GM18511 (cell line): ENCODE measurements around the gene SMCO2.

Source experiments
- ATAC-seq: cut with Tn5 transposase; IDR thresholded peaks from one replicate; pipeline ENCODE4 v1.9.1; 2021; ENCODE audit warnings: mild to moderate bottlenecking, moderate library complexity; ENCODE audit not compliant: unreplicated experiment

The SMCO2 gene

DNA sequence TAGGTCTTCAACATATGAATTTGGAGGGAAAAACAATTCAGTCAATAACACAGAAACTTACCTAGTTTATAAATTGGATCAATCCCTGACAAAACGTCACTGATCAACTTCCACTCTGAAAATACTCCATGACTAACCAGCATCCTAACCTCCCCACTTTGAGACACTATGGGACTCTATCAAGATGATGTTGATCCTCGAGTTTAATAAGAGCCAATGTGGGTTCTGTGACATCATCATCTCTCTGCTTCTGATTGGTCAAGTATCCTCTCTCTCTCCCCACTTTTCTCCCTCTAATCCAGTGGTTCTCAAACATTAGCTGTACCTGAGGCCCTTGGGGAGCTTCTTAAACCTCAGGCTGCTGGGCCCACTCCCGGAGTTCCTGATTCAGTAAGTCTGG, at the start of gene SMCO2:
SMCO2 (plus strand) TSS at position 301 of the 400 bp plus-strand sequence. CDS start 23,896 bp downstream, outside the sequence.
- no peak for ATAC-seq

DNA sequence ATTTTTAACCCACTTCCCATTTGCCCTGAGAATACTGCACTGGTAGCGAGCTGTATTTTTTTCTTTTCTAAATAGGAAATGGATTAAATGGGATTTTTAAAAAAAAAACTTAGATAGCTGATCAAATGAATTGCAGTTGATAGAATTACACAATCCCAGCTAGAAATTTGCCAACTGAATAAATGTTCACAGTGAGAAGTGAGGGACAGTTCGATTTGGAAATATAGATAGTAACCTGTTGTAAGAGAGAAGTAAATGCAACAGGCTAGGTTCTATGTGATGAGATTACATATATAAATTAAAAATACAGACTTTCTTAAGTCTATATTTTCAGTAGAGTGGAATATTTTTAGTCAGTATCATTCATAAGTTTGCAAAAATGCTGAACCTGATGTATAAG, 48.1 kb upstream of the SMCO2 start:
- no peak for ATAC-seq

DNA sequence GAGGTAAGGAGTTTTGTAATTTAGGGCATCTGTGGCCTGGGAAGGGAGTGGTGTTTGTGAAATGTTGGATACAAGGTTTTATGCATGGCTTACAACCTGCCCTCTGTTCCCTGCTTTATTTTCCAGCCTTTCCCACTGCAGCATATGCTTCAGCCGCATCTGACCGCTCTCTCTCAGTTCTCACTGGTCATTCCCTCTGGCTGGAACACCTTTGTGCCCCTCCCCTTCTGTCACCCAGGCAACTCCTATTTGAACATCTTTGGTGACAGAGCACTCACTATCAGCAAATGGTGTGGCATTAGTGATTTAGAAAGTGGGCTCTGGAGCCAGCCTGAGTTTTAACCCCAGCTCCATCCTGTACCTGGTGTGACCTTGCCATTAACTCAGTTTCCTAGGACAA, 47.5 kb upstream of the SMCO2 start:
- no peak for ATAC-seq

DNA sequence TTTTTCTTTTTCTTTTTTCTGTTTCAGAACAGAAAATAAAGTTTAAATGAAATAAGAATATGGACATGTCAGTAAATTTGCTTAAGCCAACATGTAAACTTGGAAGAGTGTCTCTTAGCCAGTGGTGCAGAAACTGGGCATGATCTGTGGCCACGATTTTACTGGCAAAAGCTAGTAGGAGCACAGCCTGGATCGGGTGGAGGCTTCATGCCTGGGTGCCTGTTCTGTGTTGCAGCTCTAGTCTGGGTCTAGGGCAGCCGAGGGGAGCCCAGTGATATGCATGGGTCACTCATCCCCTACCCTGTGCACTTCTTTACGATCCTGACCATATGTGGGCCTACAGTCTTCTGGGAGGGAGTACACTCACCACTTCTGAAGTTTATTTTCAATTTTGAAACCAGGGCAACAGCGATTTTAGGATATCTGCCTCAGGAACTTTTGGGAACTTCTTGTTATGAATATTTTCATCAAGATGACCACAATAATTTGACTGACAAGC, 45.6 kb upstream of the SMCO2 start:
- no peak for ATAC-seq

DNA sequence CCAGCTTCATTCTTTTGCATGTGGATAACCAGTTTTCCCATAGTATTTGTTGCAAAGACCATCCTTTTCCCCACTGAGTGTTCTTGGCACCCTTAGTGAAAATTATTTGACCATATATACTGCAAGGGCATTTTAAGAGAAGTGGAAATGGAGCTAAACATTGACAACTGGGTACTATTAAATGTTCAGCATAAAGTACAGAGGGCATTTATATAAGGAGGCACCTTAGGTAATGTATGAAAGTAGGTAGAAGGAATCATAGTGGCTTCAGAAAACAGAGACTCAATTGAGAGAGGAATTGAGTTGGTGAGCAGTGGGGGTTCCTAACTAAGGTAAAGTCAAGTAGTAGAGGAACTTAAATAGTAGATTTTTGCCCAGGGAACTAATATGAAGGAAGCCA, 34.5 kb upstream of the SMCO2 start:
- ATAC-seq: no peak

DNA sequence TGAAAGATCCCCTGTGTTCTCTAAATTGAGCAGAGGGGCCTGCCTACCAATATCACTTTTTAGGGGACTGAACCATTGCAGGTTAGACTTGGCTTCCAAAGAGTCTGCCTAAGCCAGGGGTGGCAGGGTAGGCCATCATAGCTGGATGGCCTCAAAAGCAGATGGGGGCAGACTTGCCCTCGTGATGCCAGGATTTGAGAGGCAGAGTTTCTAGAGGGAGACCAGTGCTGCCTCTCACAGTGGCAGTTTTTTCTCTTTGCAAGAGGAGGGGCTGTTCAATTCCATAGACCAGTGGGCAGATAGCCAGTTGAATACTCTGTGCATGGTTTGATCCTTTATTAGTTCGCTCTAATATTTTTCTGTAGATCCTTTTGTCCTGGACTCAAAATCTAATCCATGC, 23.8 kb upstream of the SMCO2 start:
- no peak for ATAC-seq

DNA sequence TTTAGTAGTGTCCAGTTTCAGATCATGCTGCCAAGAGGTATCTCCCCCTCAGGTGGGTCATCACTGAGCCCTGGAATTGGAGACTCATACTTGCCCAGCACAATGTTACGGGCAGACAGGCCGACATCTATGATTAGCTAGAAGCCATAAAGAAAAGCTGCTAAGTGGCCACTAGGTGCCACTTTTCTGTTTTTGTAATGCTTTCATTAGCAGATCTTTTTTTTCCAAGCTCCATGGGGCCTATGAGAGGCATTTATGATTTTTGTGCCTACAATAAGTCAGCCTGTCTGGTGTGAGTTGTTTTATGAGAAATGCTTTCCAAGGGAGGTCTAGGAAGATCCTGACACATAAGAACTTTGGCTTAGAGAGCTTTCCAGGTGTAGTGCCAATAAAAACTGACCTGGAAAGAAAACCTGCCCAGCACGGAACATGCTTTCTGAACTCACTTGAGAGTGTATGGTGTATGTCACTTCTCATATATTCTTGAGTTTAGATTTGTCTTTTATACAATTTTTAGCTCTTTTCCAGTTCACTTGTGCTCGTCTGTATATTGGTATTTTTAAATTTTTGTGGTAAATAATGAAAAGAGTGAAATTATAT, 21.8 kb upstream of the SMCO2 start:
- ATAC-seq: no peak

DNA sequence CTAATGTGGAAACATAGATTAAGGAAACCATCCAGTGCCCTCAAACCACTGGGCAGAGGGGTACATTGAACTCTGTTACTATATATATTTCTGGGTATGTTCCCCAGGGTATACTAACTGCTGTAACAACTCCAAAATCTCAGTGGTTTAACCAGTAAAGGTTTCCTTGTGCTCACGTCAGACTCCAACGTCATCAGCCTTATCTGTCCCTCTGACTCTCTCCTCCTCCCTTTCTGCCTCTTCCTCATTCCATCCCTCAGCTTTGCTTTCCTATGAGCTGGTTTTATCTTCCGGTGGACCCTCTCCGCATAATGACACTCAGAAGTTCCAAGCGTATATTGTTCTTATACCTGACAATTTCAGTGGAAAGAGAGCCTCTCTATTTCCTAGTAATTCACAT, 21.2 kb upstream of the SMCO2 start:
- ATAC-seq: no peak

DNA sequence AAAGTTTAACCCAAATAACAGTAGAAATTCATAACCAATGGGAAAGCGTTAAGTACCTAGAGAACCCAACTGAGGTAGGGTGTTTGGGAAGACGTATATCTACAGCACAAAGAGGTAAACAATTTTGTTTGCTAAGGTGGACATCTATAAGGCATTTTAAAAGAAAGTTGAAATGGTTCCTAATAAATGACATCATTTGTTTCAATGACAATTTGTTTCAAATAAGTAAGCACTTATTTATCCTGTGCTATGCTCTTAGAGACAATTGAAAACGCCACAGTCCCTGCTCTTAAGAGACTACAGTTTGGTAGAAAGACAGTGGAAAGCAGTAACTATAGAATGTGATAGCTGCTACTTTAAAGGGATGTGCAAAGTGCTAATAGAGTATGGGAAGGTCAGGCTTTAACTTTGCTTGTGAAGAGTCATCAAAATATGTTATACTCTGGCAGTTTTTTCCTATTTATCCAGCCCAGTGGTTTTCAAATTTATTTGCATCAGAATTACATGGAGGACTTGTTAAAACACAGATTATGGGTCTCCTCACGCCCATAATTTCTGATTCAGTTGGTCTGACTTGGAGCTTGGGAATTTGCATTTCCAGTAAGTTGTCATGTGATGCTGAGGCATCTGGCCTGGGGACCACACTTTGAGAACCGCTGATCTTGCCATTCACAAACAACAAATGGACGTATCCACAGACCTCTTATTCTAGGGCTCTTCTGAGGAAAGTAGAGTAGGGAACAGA, 19.6 kb upstream of the SMCO2 start:
- no peak for ATAC-seq

DNA sequence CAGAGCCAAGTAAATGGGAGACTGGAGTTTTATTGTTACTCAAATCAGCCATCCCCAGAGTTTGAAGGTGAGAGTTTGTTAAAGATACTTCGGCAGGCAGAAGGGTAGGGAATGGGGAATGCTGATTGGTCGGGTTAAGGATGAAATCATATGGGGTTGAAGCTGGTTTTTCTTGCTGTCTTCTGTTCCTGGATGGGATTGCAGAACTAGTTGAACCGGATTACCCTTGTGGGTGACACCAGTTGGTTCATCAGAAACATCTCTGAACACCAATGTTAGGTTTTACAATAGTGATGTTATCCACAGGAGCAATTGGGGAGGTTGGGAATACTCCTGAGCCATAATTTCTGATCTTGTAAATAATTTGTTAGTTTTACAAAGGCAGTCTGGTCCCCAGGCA, 18.7 kb upstream of the SMCO2 start:
- ATAC-seq: no peak

DNA sequence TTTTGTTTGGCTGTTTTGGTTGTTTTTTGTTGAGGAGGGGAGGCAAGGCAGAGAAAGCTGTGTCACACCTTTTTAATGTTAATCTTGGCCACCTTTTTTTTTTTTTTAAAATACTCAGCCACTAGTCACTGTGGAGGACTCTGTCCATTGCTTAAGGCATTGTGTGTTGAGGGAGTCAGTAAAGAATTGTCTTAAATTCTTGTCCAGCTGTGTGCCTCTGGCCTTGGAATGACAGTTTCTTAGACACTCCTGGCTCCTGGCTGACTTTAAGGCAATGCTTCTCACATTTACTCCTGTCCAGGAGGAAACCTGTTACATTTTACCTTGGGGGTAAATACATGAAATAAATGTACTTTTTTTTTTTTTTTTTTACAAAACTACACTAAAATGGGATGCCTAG, 18.1 kb upstream of the SMCO2 start:
- no peak for ATAC-seq

DNA sequence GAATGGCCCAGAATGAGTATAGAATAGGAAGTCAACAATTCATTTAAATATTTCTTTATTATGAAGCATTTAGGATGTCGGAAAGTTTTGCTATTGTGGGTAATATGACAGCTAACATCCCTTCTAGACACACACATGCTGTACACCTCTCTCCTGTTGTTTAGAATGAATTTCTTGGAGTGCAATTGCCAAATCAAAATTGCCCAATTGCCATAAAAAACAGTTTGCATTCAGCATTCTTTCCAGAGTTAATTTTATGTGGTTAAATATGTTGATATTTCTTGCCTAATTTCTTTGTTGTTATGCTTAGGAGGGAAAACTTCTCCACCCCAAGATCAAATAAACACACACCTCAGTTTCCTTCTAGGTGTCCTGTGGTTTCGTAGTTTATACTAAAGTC, 16.9 kb upstream of the SMCO2 start:
- no peak for ATAC-seq

DNA sequence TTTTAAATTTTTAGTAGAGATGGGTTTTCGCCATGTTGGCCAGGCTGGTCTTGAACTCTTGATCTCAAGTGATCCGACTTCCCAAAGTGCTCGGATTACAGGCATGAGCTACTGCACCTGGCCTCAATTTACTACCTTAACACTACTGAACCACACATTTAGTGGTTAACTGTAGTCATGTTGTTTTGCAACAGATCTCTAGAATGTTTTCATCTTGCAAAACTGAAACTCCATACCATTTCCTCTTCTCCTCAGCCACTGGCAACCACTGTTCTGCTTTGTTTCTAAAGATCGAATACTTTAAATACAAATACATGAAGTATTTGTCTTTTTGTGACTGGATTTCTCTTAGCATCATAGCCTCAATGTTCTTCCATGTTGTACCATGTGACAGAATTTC, 15.4 kb upstream of the SMCO2 start:
- no peak for ATAC-seq

DNA sequence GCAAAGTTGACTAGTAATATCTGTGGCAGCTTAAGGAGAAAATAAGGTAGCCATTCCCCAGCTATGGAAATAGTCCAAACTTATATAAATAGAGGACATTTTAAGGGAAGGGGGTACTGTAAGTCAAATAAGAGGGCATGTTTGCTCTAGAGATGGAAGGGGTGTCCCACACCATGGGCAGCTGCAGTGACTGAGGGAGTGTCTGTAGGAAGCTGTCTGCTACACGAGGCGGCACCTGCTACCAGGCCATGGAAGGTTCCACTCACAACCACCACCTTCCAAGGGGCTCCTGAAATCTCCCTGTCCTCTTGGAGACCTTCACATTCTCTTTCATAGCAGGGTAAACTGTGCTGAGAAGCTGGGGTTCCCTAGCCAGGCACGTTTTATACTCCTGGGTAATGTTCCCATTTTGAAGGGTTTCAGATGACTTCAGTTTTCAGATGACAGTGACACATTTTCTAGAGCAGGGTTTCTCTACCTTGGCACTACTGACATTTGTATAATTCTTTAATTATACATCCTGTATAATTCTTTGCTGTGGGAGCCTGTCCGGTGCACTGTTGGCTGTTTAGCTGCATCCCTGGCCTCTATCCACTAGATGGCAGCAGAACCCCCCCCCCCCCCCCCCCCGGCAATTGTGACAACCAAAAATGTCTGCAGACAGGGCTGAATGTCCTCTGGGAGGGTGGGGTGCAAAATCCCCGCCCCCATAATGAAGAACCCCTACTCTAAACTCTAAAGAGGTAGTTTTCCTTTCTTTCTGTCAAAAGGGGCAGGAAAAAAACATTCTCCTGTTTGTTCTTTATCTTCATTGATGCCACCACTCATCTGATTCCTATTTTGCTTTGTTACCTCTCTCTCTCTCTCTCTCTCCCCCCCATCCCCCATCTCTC, 11.6 kb upstream of the SMCO2 start:
- no peak for ATAC-seq

DNA sequence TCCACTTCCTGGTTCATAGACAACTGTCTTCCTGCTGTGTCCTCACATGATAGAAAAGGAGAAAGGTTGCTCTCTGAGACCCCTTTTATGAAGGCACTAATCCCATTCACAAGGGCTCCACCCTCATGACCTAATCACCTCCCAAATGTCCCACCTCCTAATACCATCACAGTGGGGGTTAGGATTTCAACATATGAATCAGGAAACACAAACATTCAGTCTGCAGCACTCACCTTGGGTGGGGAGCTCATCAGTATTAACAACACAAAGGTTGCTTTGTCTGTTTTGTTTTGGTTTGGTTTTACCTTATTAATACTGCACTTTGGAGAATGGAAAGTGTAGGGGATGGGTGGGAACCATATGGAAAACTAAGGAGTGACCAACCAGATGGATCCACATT, 10.5 kb upstream of the SMCO2 start:
- no peak for ATAC-seq

DNA sequence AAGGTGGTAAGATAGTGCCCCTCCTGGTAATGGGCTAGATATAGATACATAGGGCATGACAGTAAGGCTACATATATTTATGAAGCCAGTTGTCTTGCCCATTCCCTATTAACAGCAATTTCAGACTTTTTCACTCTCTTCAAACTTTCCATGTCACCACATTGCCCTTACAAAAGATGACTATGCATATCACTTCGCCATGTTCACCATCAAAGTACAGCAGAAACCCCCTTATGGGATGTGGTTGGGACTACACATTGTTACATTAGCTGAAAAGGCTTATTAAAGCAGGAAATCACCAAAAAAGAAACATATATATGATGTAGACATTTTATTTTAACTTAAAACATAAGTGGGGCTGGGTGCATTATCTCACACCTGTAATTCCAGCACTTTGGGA, 9.8 kb upstream of the SMCO2 start:
- ATAC-seq: no peak

DNA sequence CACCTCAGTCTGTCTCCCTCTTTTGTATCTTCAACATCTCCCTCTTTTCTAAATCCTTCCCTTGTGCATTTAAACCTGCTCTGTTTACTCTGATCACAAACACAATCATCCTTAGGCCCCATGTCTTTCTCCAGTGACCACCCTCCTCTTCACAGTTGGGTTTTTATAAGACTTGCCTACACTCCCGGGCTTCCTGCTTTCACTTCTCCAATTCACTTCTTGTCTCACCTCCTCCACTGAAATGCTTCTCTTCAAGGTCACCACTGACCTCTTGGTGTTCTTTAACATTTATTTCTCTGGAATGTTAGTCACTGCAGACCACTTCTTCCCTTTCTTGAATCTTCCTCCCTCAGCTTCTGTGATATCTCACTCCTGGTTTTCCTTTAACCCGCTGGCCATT, 8.7 kb upstream of the SMCO2 start:
- ATAC-seq: no peak

DNA sequence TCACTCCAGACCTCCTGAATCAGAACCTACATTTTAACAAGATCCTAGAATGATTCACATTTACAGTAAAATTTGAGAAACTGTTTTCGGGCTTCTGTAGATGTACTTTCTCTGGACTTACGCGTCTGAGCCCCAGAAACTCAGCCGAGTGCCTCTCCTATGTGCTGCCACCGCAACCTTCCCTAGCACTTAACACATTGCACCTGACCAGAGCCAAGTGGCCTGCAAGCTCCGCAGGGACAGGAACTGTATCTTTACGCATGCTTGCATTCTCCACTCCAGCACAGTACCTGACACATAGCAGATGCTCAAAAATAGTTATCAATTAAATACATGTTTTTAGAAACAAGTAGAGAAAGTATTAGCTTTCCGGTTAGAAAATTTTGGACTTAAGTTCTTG, 1.2 kb downstream of the SMCO2 start:
- ATAC-seq: no peak

DNA sequence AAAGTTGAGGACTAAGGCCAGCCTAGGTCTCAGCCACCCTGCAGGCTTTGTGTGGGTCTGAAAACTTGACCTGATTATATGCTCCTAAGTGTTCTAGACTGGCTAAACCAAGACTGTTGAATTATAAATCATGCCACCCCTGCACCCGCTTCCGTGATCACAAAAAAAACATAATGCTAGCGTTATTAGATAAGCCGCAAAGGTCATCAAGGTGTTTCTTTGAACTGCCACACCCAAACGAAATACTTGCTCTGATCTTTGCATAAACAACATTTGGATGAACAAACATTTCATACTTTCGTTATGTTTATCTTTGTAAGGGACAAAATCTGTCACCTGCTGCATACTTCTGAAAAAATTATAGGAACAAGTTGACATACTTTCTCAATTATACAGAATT, 2.5 kb downstream of the SMCO2 start:
- no peak for ATAC-seq

DNA sequence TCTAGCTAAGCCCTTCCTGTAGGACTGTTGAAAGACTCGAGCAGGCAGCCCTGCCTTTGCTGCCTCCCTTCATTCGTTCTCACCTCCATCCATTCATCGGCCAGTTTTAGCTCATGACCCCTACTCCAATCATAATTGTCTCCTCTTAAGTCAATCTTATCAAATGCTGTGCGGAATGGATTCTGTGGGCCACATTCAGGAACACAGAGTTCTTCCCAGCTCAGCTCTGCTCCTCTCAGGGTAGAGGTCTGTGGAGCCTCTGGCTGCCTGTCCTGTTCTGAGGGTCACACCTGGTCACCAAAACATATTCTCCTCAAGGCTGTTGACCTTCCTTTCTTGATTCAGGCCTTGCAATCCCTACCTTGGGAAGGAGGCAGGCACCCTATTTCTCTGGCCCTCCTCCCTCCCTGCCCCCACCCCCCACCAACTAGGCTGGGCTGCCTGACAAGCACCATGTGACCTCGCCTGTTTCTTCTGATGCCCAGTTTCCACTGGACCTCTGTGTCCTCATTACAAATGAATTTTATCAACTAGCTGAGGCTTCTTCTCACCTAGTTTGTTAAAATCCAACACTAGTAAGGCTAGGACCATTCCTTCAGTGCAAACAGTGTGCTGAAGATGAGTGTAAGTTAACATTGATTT, 3.5 kb downstream of the SMCO2 start:
- ATAC-seq: no peak
